ENCODE results near the gene MGAT4A. TPM values are rescaled to one million over a fixed set of nuclear protein-coding genes. Genes with fewer than 3 reads are reported as not detected.

The MGAT4A gene
- total and polyA plus RNA-seq, 2 experiments from 2014 or later, result 4.4 to 5.6 TPM

GRCh38 chr2:98698896-98699295, 32.0 kb downstream of the MGAT4A start (continued):
- TF ChIP-seq ZNF462 (CRISPR knock-in tag; IDR thresholded peaks at IDR 0.05) (no peak), CREB1 (CRISPR knock-in tag; IDR thresholded peaks at IDR 0.05; ENCODE audit: low read depth) (no peak)

- DNase-seq (ENCODE audit: low spot score), result no peak
- ATAC-seq, result no peak
- Mint-ChIP-seq H3K27ac (no peak overlapping the region), H3K4me1 (no peaks in the 10 kb centered on the region), H3K27me3 (ENCODE audit: insufficient read depth, low read depth, poor library complexity) (no peaks in the 10 kb centered on the region), H3K36me3 (ENCODE audit: low read depth) (no peaks in the 10 kb centered on the region), H3K9me3 (no peaks in the 10 kb centered on the region), H3K4me3 (no peak overlapping the region)
- Histone ChIP-seq H4K20me1 (replicated peaks; ENCODE audit: insufficient read depth) (no peaks in the 10 kb centered on the region), H3K27ac (ENCODE audit: low read depth) (no peak overlapping the region), H3K79me2 (replicated peaks; ENCODE audit: insufficient read depth) (no peaks in the 10 kb centered on the region), H3F3A (replicated peaks; ENCODE audit: low read depth) (no peaks in the 10 kb centered on the region), H2AFZ (no peak overlapping the region), H3K9me2 (ENCODE audit: insufficient read depth) (no peaks in the 10 kb centered on the region), H3K27me3 (ENCODE audit: insufficient read depth) (no peaks in the 10 kb centered on the region), H3K4me2 (no peak overlapping the region), H3K36me3 (ENCODE audit: insufficient read depth) (no peaks in the 10 kb centered on the region), H3K4me1 (ENCODE audit: insufficient read depth) (no peaks in the 10 kb centered on the region), H3K4me3 (no peak overlapping the region)
- TF ChIP-seq ZNF114 (CRISPR knock-in tag; IDR thresholded peaks at IDR 0.05), result no peak
Observed at GRCh38 chr2:98697651-98698337, 33.1 kb downstream of the MGAT4A start.

- no peak for DNase-seq (ENCODE audit: low spot score)
- no peaks in the 10 kb centered on the region for H3K36me3 ChIP-seq (ENCODE audit: insufficient read depth)
- no peaks in the 10 kb centered on the region for H3K4me1 ChIP-seq (ENCODE audit: insufficient read depth)
- no peak overlapping the region for H3K4me3 Mint-ChIP-seq
- H3F3A ChIP-seq (replicated peaks; ENCODE audit: low read depth), result no peaks in the 10 kb centered on the region
- no peak overlapping the region for H3K27ac Mint-ChIP-seq
- no peak overlapping the region for H3K4me3 ChIP-seq
- no peak overlapping the region for H3K4me2 ChIP-seq
- no peaks in the 10 kb centered on the region for H4K20me1 ChIP-seq (replicated peaks; ENCODE audit: insufficient read depth)
- no peak overlapping the region for H3K27ac ChIP-seq (ENCODE audit: low read depth)
- no peaks in the 10 kb centered on the region for H3K79me2 ChIP-seq (replicated peaks; ENCODE audit: insufficient read depth)
- no peaks in the 10 kb centered on the region for H3K27me3 ChIP-seq (ENCODE audit: insufficient read depth)
- H3K27me3 Mint-ChIP-seq (ENCODE audit: insufficient read depth, low read depth, poor library complexity), result no peaks in the 10 kb centered on the region
- H3K4me1 Mint-ChIP-seq, result no peaks in the 10 kb centered on the region
- no peaks in the 10 kb centered on the region for H3K9me2 ChIP-seq (ENCODE audit: insufficient read depth)
- no peaks in the 10 kb centered on the region for H3K36me3 Mint-ChIP-seq (ENCODE audit: low read depth)
- H2AFZ ChIP-seq, result no peak overlapping the region
- H3K9me3 Mint-ChIP-seq, result no peaks in the 10 kb centered on the region
- no peak for ATAC-seq
- TF ChIP-seq NANOG (IDR thresholded peaks at IDR 0.05; ENCODE audit: borderline replicate concordance) (no peak), REST (IDR thresholded peaks at IDR 0.05; ENCODE audit: unreplicated experiment) (no peak), JUNB (IDR thresholded peaks at IDR 0.05; ENCODE audit: unreplicated experiment) (no peak), EZH2 (IDR thresholded peaks at IDR 0.05; ENCODE audit: low read depth, unreplicated experiment) (no peak), ETS1 (IDR thresholded peaks at IDR 0.05) (no peak), EZH2phosphoT487 (IDR thresholded peaks at IDR 0.05; ENCODE audit: unreplicated experiment) (no peak), CREB1 (CRISPR knock-in tag; IDR thresholded peaks at IDR 0.05; ENCODE audit: low read depth) (no peak)
Observed at GRCh38 chr2:98696200-98696599, 34.7 kb downstream of the MGAT4A start.

Measured in GM23338 (cell line).